Common myeloid progenitor, CD34-positive (primary cell): ENCODE measurements around the gene ADAMTS1.

Experiments
- CTCF ChIA-PET: fragments of 350-600 bp; sonication (Branson Sonifier 250); formaldehyde crosslinking; loops from one replicate; lab custom pipeline; 2021; ENCODE audit warnings: antibody characterized with exemption; lab: Charles Lee
- POLR2A ChIA-PET: fragments of 350-600 bp; sonication (Branson Sonifier 250); formaldehyde crosslinking; loops from one replicate; lab custom pipeline; 2021; ENCODE audit warnings: antibody characterized with exemption; lab: Charles Lee
- DNase-seq, 3 donors: peaks; one replicate each; pipeline versions ENCODE4 v3.0.0 to v3.0.0-alpha.2; 2013
- H3K27ac ChIP-seq, 2 experiments: 1 replicate in 1 of 2; 2 replicates in 1 of 2; pipeline ENCODE4 v1.7.0; 2013; ENCODE audit warnings: inconsistent platforms in 2 of 2, low read length in 2 of 2, mild to moderate bottlenecking in 2 of 2, low read depth in 1 of 2, moderate library complexity in 1 of 2; ENCODE audit not compliant: severe bottlenecking in 2 of 2, insufficient read depth in 1 of 2, poor library complexity in 1 of 2
- H3K27me3 ChIP-seq, 5 experiments: replicated peaks in 2 of 5; 1 replicate in 3 of 5; 2 replicates in 2 of 5; pipeline versions ENCODE4 v1.6.1 to v1.7.0; 2013; ENCODE audit warnings: low read length in 4 of 5, mild to moderate bottlenecking in 2 of 5, moderate library complexity in 2 of 5, inconsistent platforms in 1 of 5; ENCODE audit not compliant: insufficient read depth in 5 of 5, control insufficient read depth in 4 of 5
- H3K36me3 ChIP-seq, 4 experiments: 1 replicate in 2 of 4; 2 replicates in 2 of 4; pipeline versions ENCODE4 v1.6.1 to v1.7.0; 2013; ENCODE audit warnings: low read length in 3 of 4, control low read depth in 1 of 4, mild to moderate bottlenecking in 1 of 4; ENCODE audit not compliant: control insufficient read depth in 4 of 4, insufficient read depth in 4 of 4
- H3K4me1 ChIP-seq, 4 experiments: 1 replicate in 3 of 4; 2 replicates in 1 of 4; pipeline versions ENCODE4 v1.6.1 to v1.7.1; 2013; ENCODE audit warnings: low read length in 3 of 4, mild to moderate bottlenecking in 3 of 4, control low read depth in 1 of 4, inconsistent platforms in 1 of 4, moderate library complexity in 1 of 4; ENCODE audit not compliant: control insufficient read depth in 4 of 4, insufficient read depth in 4 of 4; ENCODE audit errors: control extremely low read depth in 1 of 4
- H3K4me3 ChIP-seq, 7 experiments: 1 replicate in 4 of 7; 2 replicates in 3 of 7; pipeline versions ENCODE4 v1.5.1 to v1.7.0; 2013; ENCODE audit warnings: mild to moderate bottlenecking in 7 of 7, low read length in 6 of 7, moderate library complexity in 6 of 7, inconsistent platforms in 2 of 7, low read depth in 2 of 7, control low read depth in 1 of 7; ENCODE audit not compliant: insufficient read depth in 4 of 7, control insufficient read depth in 1 of 7; ENCODE audit errors: extremely low read depth in 1 of 7
- H3K9me3 ChIP-seq, 5 experiments: 1 replicate in 4 of 5; 2 replicates in 1 of 5; pipeline versions ENCODE4 v1.6.1 to v1.7.1; 2013; ENCODE audit warnings: low read length in 4 of 5, mild to moderate bottlenecking in 2 of 5, inconsistent platforms in 1 of 5, low read depth in 1 of 5, moderate library complexity in 1 of 5; ENCODE audit not compliant: control insufficient read depth in 4 of 5, insufficient read depth in 2 of 5; ENCODE audit errors: control extremely low read depth in 1 of 5
- WGBS: methylation state at CpG from one replicate; pipeline ENCODE4 v1.1.5; 2013; ENCODE audit not compliant: insufficient coverage; 5-methylcytosine and 5-hydroxymethylcytosine counted together

Gene ADAMTS1

GRCh38 chr21:26798856-26799751, 46.1 kb downstream of the ADAMTS1 start:
- DNase-seq = no peak
- no peaks in the 10 kb centered on the region for H3K36me3 ChIP-seq
- POLR2A ChIA-PET = no interaction called here
- no peak overlapping the region for H3K27ac ChIP-seq
- no peaks in the 10 kb centered on the region for H3K4me1 ChIP-seq
- H3K4me3 ChIP-seq = no peak overlapping the region
- CTCF ChIA-PET = no interaction called here
- WGBS = 94% methylated on average over 5 of the region's 8 CpGs
- H3K27me3 ChIP-seq = no peaks in the 10 kb centered on the region
- H3K9me3 ChIP-seq = no peaks in the 10 kb centered on the region

GRCh38 chr21:26797878-26798456, 47.2 kb downstream of the ADAMTS1 start:
- Histone ChIP-seq H3K4me1 (no peaks in the 10 kb centered on the region), H3K36me3 (no peaks in the 10 kb centered on the region), H3K9me3 (no peaks in the 10 kb centered on the region), H3K27ac (no peak overlapping the region), H3K27me3 (no peaks in the 10 kb centered on the region), H3K4me3 (no peak overlapping the region)
- CTCF ChIA-PET = interaction anchor here (1.2 kb wide), 1 partner anchor 18 kb away, joined by 4 read pairs; no protein-coding TSS in a partner anchor
- POLR2A ChIA-PET = no interaction called here
- DNase-seq = no peak
- 93% methylated on average over 8 of the region's 10 CpGs for WGBS

GRCh38 chr21:26795866-26796329, 49.3 kb downstream of the ADAMTS1 start:
- DNase-seq = peak; percentile 2 to 45 (median 18)
- CTCF ChIA-PET = no interaction called here
- 75% methylated on average over 3 of the region's 6 CpGs for WGBS

GRCh38 chr21:26795412-26795805, 49.8 kb downstream of the ADAMTS1 start:
- no peak overlapping the region for H3K27ac ChIP-seq
- CTCF ChIA-PET = no interaction called here
- WGBS = 96% methylated on average over 8 of the region's 10 CpGs

More at GRCh38 chr21:26795866-26796329, 49.3 kb downstream of the ADAMTS1 start:
- Histone ChIP-seq H3K4me1 (no peaks in the 10 kb centered on the region), H3K4me3 (no peak overlapping the region), H3K27me3 (no peaks in the 10 kb centered on the region), H3K9me3 (no peaks in the 10 kb centered on the region), H3K36me3 (no peaks in the 10 kb centered on the region), H3K27ac (no peak overlapping the region)
- POLR2A ChIA-PET = no interaction called here

GRCh38 chr21:26794597-26795411, 50.4 kb downstream of the ADAMTS1 start:
- no peaks in the 10 kb centered on the region for H3K36me3 ChIP-seq
- no peaks in the 10 kb centered on the region for H3K27me3 ChIP-seq
- no peaks in the 10 kb centered on the region for H3K4me1 ChIP-seq
- POLR2A ChIA-PET = no interaction called here
- CTCF ChIA-PET = no interaction called here
- 70% methylated on average over 4 of the region's 5 CpGs for WGBS
- no peak overlapping the region for H3K27ac ChIP-seq
- no peak overlapping the region for H3K4me3 ChIP-seq
- H3K9me3 ChIP-seq = no peaks in the 10 kb centered on the region
- no peak for DNase-seq

More at GRCh38 chr21:26795412-26795805, 49.8 kb downstream of the ADAMTS1 start:
- no peaks in the 10 kb centered on the region for H3K4me1 ChIP-seq
- no peaks in the 10 kb centered on the region for H3K27me3 ChIP-seq
- no peaks in the 10 kb centered on the region for H3K9me3 ChIP-seq
- no peak for DNase-seq
- POLR2A ChIA-PET = no interaction called here
- no peaks in the 10 kb centered on the region for H3K36me3 ChIP-seq
- H3K4me3 ChIP-seq = no peak overlapping the region

GRCh38 chr21:26790296-26790695, 54.9 kb downstream of the ADAMTS1 start:
- H3K27ac ChIP-seq = no peak overlapping the region
- no peaks in the 10 kb centered on the region for H3K36me3 ChIP-seq
- DNase-seq = no peak
- no peaks in the 10 kb centered on the region for H3K4me1 ChIP-seq
- POLR2A ChIA-PET = no interaction called here
- no peak overlapping the region for H3K4me3 ChIP-seq
- CTCF ChIA-PET = no interaction called here
- no peaks in the 10 kb centered on the region for H3K27me3 ChIP-seq
- no peaks in the 10 kb centered on the region for H3K9me3 ChIP-seq
